T-helper 1 cell (primary cell): ENCODE measurements around the gene CACNA1I.

Experiments
- DNase-seq, 5 donors: peaks; one replicate each; pipeline ENCODE4 v3.0.0-alpha.2; 2012 to 2020

Gene CACNA1I

DNA sequence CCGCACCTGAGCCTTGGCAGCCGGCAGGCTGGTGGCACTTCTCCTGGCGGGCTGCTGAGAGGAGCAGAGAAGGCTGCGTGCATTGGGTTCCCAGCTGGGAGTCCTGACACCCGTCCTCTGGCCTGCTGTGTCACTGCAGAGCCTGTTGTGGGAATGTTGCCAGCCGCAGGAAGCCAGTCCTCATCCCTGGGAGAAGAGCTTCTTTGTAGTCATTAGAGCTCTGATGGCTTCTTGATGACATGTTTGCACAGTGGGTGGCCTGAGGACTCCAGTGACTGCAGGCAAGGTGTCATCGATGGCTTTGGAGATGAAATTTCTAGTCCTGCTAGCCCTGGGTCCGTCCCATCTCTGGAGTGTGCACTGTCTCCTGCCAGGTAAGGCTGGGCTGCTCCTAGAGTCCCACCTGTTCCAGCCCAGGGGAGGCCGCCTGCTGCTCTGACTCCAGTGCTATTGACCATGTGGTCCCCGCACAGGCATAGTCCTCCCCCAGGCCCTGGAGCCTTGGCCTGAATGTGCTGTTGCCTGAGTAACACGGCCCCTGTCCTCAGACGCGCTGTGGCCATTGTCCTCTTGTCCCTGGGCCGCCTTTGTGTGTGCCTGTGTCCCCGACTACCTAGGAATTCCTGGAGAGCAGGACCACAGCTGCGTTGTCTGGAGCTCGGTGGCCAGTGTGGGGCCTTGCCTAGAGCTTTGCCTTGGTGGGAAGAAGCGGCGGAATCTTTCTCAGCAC, 129.2 kb downstream of the CACNA1I start:
- no peak for DNase-seq

DNA sequence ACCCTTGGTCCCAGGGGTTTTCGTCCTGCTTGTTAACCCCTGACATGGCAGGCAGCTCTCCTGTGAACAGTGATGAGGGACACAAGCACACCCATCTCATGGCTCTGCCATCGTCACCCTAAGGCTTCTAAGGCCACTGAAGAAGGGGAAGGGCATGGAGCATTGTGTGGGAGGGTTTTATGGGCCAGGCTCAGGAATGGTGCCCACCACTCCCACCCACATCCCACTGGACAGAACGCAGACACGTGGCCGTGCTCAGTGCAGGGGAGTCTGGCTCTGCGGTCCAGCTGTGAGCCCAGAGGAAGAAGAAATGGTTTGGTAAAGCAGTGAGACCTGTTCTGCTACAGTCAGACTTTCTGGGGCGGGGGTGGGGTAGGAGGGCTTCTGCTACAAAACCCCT, 130.0 kb downstream of the CACNA1I start:
- DNase-seq, result no peak

GRCh38 chr22:39703091-39703490, 132.5 kb downstream of the CACNA1I start:
- no peak for DNase-seq

- DNase-seq, result no peak
Measured at GRCh38 chr22:39703928-39704639, 133.5 kb downstream of the CACNA1I start.

DNA sequence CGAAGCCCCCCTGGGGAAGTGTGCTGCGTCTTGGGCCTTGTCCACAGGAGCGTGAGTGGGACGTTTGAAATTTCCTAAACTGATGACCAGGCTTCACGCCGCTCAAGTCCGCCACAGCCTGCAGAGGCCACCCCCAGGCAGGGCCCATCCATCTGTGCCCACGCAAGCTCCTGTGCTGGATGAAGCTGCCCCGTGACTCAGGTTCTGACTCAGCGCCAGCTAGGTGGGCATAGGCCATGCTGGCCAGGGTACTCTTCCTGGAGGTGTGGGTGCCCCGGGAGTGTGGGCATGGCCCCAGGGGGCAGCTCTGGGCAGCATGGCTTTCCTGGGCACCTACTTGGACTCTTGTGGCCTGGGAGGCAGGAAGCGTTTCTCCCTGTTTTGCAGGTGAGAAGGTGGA, 134.8 kb downstream of the CACNA1I start:
- no peak for DNase-seq

GRCh38 chr22:39706376-39707140, 136.0 kb downstream of the CACNA1I start:
- no peak for DNase-seq

DNA sequence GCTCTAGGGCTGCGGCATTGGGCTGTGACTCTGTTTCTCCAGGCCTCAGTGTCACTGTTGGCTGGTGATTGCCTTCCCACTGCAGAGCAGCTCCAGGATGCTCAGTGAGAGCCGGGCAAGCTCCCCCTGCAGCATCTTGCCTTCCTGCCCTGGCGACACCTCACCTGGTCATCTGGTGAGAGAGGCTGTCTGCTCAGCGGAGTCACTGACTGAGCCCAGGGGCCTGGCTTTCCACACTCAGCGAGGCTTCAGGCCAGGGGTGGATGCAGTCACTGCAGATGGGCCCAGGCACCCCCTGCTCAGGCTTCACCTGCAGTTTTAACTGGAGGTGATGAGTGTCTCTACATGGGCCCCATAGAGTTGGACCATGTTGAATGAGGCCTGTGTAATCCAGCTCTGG, 136.8 kb downstream of the CACNA1I start:
- DNase-seq, result no peak

- no peak for DNase-seq
Measured at GRCh38 chr22:39707816-39708215, 137.3 kb downstream of the CACNA1I start.

DNA sequence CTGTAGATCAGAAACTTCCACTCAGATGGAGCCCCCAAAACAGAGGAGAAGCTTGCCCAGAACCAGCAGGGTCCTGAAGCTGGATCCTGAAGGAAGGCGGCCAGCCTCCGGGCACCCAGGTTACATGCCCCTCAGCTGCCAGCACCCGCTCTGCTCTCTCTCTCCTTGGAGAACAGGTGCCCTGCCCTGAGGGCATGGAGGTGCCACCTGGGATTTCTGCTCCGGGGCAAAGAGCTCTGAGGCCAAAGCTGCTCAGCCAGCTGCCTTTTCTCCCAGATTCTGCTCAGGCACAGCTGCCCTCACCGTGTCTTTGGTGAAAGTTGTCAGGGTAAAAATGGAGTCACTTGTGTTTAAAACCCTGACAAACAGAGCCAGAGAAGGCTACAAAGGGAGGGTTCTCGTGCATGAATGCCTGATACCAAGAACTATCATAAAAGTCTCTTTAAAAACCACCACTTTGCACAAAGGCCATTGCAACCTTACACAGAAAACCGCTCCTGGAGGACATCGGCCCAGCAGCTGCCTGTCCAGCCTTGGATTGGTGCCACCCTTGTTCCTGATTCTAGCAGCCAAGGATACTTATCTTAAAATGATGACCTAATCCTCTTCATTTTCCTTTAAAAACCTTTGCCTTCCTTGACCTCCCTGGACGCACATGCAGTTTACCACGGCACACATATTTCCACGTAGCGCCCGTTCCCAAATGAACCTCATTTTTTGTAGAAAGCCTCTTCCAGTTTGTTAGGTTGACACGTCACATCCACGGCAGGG, 140.0 kb downstream of the CACNA1I start:
- DNase-seq, result no peak

GRCh38 chr22:39712081-39712480, 141.5 kb downstream of the CACNA1I start:
- no peak for DNase-seq

GRCh38 chr22:39712751-39713525, 142.4 kb downstream of the CACNA1I start:
- no peak for DNase-seq

GRCh38 chr22:39713799-39714290, 143.3 kb downstream of the CACNA1I start:
- no peak for DNase-seq

GRCh38 chr22:39714321-39714720, 143.8 kb downstream of the CACNA1I start:
- no peak for DNase-seq

GRCh38 chr22:39715778-39716495, 145.4 kb downstream of the CACNA1I start:
- no peak for DNase-seq

GRCh38 chr22:39716534-39716933, 146.0 kb downstream of the CACNA1I start:
- no peak for DNase-seq

GRCh38 chr22:39717099-39717498, 146.5 kb downstream of the CACNA1I start:
- DNase-seq, result no peak

DNA sequence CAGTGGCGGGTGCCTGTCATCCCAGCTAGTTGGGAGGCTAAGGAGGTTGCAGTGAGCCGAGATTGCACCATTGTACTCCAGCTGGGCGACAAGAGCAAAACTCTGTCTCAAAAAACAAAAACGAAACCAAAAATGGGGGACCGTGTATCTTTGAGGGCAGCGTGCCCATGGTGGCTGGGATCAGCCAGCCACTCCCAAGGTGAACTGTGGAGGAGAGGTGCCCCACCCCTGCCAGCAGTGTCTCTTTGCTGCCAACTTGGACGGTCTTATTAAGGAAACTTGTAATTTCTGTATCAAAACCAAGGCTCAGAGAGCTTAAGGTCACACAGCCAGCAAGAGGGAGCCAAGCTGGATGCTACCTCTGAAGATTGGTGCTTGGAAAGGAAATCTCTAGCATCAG, 147.7 kb downstream of the CACNA1I start:
- DNase-seq, result no peak

- no peak for DNase-seq
Measured at GRCh38 chr22:39718921-39719475, 148.4 kb downstream of the CACNA1I start.

DNA sequence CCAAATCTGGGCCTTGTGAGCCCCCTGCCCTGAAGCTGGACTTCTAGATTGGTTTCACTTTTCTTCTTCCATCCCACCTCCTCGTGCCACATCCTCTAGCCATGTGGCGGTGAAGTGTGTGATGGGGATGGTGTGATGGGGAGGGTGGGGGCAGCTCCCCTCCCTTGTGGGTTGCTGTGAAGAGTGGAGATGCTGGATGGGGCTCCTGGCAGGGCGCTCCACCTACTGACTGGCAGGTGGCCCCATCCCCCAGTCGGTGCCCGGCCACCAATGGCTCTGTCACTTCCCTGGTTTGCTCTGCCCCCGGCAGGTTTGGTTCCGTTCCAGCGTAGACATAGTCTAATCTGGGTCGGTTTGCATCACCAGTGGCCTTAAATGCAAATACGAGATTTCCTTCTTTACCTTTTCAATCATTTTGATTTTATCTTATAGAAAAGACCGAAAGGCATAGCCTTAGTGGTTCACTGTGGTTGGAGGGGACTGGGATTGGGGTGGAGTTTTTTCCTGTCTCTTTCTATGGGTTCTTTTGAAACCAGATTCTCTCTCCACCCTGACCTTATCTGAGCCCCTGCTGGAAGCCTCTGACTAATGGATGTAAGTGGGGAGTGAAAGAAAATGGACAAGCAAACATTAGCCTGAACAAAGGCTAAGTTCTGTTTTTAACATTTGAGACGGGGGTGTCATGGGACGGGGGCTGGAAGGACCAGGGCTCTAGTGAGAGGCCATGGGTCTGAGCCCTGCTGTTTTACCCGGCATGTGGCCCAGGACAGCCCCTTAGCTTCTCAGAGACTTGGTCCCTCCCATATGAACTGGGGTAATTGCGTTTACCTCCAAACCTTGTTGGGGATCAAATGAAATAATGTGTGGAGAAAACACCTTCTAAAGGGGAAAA, 149.3 kb downstream of the CACNA1I start:
- no peak for DNase-seq
